Globus pallidus (tissue), 1 donor: ENCODE results near the gene ADARB2.
"Not testable (repeated sequence)": the region's sequence is repeated elsewhere in the genome, so short reads cannot be mapped to it uniquely, and the experiment has no call there.

Experiments used
- DNase-seq: peaks from one replicate; pipeline ENCODE4 v3.0.0-alpha.2; 2015; ENCODE audit warnings: low spot score

The ADARB2 gene

DNA sequence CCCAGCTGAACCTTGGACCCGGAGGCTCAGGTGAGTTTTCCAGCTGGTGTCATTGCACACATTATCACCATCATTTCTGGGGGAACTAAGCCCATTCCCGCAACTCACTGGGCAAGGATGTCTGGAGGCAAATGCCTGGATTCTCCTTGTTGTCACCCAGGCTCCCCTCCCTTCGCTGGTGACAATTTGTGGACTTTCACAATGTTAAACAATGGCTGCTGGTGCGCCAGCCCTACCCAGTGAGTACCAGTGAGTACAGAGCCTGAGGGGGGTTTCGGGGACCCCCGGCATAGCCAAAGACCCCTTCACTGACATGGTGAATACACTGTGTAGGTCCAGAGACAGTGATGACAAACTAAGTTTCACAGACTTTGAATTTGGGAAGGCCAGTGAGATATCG, 189.2 kb downstream of the ADARB2 start:
- DNase-seq: no peak

DNA sequence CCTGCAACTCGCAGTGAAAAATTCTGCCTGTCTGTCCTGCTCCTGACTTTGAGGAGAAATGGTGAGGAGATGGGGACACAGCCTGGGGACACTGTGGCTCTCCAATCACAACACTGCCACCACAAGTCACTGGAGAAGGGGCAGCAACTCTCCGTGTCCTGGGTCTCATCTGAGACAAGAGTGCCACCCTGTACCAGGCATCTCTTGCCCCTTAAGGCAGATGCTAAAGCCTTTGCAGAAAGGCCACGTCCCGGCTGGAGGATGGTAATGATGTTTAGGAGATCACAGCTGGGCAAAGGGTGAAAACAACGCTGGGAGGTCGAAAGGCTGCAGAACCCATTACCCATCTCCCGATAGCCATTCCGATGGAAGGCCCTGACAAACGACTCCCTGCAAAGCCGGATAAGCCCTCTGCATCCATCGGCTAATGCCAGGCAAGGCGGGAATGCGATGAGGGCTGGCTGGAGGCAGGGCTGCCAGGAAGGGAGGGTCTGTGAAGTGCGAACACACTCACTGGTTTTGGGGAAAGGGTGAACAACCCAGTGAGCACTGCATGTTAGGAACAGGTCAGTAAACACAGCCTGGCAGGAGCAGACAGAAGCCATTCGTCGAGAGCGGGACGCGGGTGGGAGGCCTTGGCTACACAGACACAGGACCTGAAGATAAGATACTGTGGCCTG, 190.8 kb downstream of the ADARB2 start:
- DNase-seq: peak; percentile 69

DNA sequence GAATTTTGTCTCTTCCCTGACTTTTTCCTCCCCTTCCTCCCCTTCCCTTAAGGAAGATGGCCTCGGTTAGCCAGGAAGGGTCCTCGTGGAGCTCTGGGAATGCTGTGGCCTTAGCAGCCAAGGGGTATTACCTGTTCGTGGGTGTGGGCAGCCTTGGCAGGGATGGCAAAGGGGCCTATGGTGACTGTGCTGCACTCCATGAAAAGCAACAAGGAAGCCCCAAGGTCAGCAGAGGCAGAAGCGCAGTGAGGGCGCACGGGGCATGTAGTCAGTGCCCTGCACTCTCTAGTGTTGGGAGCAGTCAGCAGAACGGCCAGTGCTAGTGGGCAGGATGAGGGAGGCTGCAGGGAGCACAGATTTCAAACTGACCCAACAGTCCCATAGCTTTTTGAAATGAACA, 191.8 kb downstream of the ADARB2 start:
- DNase-seq: no peak

DNA sequence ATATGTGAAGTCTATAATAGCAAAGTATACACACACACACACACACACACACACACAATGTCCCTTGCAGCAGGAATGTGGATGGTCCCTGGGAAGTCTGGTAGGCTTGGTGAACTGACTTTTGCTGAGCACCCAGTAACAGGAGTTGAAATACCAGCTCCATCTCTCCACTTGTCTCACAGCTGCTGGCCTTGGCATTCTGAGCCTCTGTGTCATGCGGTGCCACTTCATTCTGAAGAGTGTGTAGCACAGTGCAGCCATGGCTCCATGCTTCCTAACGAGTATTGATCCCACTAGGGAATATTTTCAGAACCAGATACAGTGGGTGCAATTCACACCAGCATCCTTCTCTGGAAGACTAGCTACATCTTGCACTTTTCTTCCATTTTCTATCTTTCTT, 192.4 kb downstream of the ADARB2 start:
- peak; percentile 50 for DNase-seq

DNA sequence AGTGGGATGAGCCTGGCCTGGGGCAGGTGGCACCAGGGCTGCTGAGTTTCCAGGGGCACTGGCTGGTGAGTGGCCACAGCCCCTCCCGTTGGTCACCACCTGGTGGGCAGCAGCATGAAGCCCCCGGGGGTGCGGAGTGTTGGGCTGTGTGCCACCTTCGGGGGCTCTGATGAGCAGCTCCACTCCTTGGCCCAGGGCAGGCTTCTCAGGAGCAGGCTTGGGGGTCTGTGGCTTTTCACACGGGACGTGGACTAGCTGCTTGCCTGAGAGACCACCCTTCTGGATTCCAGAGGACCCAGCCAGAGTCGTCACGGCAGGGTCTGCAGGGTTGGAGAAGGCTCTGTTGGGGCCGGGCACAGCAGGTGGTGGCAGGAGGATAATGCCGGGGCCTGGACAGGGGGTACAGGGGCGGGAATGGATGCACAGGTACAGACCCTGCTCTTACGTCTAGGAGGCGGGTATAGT, 193.1 kb downstream of the ADARB2 start:
- no peak for DNase-seq

DNA sequence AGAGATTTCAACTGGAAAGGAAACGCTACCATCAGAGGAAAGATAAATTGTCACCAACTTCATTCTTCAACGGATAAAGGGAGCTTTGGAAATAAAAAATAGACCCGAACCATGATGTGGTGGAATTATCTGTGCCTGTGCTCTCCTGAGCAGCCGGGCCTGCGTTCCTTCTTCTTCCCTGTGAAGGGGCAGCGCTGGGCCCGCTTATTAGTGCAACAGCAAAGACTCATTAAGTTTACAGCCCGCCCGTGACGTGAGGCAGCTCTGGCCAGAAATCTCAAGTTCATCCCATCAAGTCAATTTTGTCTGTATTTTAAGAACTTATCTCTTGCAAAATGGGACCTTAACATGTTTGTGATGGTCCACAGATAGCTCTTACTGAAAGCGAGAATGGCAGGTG, 193.7 kb downstream of the ADARB2 start:
- no peak for DNase-seq

DNA sequence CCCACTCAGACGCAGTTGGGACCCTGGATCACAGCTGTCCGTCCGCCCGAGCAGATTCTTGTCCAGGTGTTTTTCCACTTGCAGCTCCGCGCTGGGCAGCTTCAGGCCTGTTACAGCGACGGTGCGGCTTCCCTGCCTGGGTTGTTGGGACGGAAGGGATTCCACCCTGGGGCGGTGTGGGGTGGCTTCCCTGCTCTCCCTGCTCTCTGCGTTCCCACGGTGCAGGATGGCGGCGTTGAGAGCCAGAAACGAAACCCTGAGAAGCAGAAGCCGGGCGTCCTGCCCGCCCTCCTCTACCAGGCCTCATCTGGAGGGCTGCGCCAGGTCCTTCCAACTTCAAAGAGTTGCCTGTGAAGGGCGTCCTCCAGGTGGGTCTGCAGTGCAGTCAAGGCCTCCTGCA, 194.4 kb downstream of the ADARB2 start:
- no peak for DNase-seq

DNA sequence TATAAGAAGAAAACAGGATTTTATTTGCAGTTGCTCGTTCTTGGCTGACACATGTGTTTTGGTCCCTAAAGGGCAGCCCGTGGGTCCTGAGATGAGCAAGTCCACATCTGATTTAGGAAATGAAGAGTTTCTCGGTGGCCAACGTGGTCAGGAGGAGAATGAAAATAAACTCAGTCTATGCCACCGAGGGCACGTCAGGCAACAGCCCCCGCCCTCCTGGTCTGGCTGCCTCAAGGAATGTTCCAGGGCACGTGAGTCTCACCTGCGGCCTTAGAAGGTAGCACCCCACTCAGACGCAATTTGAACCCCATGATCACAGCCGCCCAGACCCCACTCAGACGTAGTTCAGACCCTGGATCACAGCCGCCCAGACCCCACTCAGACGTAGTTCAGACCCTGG, 197.2 kb downstream of the ADARB2 start:
- DNase-seq: no peak

DNA sequence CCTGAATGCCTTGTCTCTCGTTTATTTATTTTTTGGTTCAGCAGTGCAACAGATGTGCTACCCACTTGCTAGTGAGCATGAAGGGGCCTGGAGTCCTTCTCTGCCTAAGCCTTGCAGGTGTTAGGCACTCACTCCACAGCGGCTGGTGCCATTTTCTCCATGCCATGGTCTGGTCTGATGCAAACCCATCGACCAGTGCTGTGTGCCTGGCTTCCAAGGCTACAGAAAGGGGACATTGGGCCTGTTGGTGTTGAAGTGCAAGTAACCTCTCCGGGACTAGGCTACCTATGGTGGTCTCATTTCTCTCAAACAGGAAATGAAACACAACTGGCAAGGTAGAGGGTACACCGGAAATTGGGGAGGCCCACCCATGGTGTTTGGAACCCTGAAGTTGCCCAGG, 198.1 kb downstream of the ADARB2 start:
- no peak for DNase-seq

DNA sequence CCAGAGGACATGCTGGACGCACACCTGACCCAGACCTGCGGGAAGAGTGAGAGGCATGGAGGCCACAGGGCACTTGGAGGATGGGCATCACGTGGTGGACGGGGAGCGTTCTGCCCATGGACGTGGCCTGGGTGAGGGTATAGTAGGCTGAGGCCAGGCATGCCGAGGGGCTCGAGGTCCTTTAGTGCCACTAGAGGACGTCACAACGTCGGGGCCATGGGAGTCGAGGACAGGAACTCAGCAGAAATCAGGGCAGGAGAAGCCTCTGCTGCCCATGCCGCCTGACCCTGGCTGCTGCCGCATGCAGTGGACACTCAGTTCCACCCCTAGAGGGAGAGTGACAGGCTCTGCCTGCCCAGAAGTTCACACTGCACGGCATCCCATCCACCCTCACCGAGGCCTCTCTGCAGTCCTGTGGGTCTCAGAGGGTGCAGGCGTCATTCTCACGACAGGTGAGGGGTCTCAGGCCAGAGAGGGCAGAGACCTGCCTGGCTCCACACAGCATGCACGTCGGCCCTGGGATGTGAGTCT, 198.7 kb downstream of the ADARB2 start:
- DNase-seq: no peak

DNA sequence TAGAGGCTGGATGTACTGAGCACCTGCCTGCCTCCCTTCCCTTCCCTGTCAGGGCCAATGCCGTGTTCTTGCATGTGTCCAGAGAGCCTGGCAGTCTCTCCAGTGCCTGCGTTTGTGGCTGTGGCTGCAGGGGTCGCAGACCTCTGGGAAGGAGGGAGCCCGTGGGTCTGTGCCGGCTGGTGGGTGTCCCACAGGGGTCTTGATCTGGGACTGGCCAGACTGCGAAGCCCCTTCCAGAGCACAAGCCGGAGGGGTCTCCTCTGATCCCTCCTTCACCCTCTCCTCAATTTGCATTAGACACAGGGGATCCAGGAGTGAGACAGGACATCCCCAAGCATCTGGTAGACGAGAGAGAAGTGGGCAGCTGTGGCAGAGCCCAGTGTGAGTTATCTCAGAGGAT, 199.2 kb downstream of the ADARB2 start:
- no peak for DNase-seq

DNA sequence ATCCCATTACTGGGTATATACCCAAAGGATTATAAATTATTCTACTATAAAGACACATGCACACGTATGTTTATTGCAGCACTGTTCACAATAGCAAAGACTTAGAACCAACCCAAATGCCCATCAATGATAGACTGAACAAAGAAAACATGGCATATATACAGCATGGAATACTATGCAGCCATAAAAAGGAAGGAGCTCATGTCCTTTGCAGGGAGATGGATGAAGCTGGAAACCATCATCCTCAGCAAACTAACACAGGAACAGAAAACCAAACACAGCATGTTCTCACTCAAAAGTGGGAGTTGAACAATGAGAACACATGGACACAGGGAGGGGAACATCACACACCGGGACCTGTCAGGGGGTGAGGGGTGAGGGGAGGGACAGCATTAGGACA, 199.9 kb downstream of the ADARB2 start:
- not testable (repeated sequence) for DNase-seq

DNA sequence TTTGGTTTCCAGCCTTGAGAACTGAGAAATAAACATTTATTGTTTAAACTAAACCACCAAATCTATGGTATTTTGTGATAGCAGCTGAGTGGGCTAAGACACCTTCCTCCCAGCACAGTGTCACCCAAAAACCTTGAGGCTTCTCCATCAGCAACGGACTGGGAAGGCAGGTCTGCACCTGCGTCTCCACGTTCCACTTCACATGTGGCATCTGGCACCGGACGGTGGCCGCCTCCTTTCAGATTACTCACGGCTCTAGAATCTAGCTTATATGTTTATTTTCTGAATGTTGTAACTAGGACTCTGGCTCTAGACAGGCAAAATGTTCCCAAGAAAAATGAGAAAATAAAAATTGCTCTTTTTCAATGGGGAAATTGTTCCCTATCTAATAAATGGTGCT, 201.0 kb downstream of the ADARB2 start:
- DNase-seq: no peak

DNA sequence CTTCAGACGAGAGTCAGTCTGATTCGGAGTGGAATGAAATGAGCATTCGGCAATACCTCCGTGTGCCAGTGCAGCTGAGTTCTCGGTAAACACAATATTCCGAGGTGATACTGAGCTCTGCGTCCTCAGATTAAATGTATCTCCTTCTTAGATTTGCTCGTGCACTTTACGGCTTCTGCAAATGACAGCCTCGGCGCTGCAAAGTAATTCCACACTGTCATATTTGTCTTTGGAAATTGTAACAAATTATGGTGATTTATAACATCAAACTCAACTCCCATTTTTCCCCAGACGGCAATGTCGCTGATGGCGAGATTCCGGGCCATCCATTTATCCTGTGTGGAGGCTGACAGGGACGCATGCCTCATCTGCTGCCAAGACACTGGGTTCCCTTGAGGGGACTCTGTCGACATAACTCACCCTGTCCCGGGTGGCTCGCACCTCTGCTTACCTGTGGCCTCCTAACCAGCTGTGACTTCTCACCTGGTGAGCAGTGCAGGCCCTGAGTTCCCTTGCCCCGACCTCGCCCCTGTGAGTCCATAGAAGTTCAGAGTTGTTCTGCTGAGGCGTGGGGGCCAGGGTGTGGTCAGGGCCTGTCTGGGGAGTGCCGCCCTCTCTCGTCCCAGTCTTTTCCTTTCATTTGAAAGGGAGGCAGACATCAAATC, 201.9 kb downstream of the ADARB2 start:
- no peak for DNase-seq

DNA sequence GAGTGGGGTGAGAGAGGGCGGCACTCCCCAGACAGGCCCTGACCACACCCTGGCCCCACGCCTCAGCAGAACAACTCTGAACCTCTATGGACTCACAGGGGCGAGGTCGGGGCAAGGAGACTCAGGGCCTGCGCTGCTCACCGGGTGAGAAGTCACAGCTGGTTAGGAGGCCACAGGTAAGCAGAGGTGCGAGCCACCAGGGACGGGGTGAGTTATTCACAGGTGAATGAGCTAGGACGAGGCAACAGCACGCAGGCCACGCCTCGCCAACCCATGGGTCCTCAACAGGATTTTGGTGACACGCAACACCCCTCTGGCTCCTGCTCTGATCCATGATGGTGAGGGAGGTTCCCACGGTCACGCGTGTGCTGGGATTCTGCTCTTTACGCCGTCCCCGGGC, 202.5 kb downstream of the ADARB2 start:
- DNase-seq: no peak

DNA sequence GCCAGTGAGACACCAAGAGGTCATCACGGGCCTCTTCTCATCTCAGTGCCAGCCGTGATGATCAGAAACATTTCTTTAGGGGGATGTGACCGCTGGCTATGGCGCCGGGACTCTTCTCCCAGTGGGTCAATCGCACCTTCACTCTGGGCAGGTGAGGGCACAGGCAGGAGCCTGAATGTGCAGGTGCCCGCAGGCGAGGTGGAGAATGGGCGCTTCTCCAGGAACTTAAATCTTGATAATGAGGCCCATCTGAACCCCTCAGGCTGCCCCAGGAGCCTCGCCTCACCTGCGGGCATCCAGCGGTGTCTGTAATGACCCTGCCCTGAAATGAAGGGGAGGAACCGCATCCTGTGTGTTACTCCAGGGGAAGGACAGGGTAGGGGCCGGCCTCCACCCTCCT, 204.7 kb downstream of the ADARB2 start:
- DNase-seq: no peak

DNA sequence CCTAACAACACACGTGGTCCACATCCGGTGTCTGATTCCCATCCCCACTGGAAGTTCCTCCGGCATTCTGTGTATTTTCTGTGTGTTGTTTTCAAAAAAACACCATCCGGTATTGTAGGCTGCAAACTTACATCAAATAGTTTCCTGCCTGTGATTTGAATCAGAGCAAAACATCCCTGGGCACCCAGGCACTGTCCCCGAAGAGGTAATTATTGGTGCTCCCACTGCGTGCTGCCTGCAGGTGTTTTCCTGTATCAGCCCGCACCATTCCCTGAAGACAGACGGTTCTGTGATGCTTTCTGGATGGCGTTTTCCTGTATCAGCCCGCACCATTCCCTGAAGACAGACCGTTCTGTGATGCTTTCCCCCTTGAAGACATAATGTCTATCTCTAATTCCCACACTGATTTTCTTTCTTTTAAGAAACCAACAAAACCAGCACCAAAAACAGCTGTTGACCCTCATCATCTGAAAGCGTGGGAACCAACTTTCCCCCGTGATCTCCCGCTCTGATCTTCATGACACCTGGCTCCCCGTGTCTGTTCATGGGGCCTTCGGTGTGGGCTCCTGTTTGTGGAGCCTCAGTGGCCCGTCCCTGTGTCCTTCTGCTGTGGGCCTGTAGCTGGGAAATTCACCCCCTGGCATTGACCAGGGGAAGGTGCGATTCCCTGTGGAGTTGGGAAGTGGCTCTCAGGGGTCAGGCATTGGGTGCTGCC, 205.3 kb downstream of the ADARB2 start:
- no peak for DNase-seq

DNA sequence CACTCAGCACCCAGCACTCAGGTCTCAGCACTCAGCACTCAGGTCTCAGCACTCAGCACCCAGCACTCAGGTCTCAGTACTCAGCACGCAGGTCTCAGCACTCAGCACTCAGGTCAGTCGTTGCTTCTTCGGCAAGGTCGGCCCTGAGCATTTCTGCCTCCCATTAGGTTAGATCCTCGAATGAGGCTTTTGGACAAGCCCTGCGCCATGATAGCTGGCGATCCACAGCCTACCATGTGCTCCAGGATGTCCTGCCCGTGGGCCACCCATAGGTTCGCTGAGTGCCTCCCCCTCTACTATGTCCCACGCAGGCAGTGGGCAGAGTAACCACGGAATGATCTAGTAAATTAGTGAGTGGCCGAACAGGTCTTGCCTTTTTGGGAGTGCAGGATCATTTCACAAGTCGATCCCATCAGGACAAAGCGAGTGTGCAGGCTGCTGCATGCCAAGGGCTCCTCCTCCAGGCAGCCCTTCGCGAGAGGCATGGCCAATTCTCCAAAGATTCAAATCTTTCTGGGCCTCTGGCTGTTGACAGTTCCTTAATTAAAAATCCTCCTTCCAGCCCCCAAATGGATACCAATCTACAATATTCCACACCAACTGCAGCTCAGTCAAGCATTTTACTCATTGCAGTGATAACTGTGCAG, 206.3 kb downstream of the ADARB2 start:
- DNase-seq: no peak

DNA sequence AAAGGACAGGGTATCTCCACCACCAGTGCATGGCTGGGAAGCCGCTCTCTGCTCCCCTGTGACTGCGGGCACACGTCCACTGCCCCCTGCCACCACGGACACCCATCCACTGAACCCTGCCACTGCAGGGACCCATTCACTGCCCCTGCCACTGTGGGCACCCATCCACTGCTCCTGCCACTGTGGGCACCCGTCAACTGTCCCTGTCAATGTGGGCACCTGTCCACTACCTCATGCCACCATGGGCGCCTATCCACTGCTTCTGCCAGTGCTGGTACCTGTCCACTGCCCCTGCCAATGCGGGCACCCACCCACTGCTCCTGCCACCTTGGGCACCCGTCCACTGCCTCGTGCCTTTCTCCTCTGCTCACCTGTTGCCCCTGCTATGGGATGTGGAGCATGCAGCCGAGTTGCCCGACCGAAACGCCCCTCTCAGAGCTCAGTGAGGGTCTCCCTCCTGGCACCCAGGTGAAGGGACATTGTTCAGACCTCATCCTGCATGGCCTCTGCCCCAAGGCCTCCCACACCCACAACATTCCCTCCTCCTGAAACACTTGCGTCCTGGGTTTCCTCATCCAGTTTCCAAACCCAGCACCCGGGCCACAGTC, 207.4 kb downstream of the ADARB2 start:
- DNase-seq: no peak

DNA sequence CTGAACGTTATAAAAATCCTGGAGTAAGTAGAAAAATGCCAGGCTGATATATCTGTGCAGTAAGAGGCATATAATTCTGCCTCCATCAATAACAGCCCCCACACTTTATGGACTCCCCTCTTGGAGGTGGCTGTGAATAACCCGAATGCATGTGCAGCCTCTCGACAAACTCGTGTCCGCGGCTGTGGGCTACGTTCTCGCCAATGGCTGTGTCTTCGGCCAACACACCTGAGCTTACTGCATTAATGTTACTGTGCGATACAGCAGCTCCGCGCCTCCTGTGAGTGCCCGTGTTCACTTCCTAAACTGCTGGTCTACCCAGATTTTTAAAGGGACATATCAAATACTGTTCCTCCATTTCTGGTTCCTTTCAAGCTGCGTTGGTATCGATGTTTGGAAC, 209.4 kb downstream of the ADARB2 start:
- no peak for DNase-seq

DNA sequence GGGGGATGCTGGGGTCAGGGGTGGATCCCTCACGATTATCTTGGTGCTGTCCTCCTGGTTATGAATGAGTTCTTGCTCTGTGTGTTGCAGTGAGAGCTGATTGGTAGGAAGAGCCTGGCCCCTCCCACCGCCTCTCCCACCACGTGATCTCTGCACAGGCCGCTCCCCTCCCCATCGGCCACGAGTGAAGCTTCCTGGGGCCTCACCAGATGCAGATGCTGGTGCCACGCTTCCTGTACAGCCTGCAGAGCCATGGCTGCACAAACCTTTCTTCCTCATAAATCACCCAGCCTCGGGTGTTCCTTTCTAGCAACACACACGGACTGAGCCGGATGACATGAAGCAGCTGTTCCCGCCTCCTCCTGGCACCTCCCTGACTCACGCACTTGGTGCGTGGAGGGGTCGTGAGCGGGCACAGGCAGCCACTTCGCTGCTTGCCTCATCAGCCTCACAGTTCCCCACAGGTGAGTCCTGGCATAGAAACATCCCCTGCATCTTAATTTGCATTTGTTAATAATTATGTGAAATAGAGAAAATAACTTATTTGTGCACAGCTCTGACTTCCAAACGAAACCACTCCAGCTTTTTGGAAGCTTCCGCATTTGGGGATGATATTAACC, 210.8 kb downstream of the ADARB2 start:
- no peak for DNase-seq
